ENCODE results near the gene ITGAX. TPM values are rescaled to one million over a fixed set of nuclear protein-coding genes. Genes with fewer than 3 reads are reported as not detected.
"Not testable (repeated sequence)": the region's sequence is repeated elsewhere in the genome, so short reads cannot be mapped to it uniquely, and the experiment has no call there.

ITGAX gene
- polyA plus RNA-seq, 3 donors = 0.91 to 22.4 (median 4.5) TPM

- not testable (repeated sequence) for H3K27ac ChIP-seq (ENCODE audit: low read depth, low read length)
- 51 to 71% (median 66%) methylated on average over 4 of the region's 4 CpGs for WGBS, 3 donors
Measured at GRCh38 chr16:31338166-31338685, 16.8 kb upstream of the ITGAX start.

DNA sequence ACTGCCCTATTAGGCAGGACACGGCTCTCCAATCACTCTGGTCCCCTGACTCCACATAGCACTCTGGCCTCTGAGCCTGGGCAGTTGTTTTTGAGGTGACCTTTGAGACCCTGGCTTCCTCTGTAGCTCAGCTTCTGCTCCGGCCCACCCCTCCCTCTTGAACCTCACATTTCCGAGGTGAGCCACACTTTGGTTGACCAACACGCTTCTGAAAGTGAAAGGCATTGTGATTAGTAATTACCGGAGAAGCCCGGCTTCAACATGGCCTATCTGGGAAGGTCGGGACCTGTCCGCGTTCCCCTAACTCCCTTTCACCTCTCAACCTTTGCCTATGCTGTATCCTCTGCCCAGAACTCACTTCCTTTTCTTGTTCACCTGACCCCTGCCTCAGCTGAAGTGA lies 10.3 kb upstream of the ITGAX start:
- WGBS, 3 donors = 45 to 68% (median 54%) methylated on average over 9 of the region's 9 CpGs
- no peak overlapping the region for H3K27ac ChIP-seq (ENCODE audit: low read depth, low read length)

GRCh38 chr16:31347445-31347844 lies 7.5 kb upstream of the ITGAX start:
- H3K27ac ChIP-seq (ENCODE audit: low read depth, low read length) = no peak overlapping the region
- WGBS, 3 donors = 70 to 80% (median 75%) methylated on average over 5 of the region's 5 CpGs

DNA sequence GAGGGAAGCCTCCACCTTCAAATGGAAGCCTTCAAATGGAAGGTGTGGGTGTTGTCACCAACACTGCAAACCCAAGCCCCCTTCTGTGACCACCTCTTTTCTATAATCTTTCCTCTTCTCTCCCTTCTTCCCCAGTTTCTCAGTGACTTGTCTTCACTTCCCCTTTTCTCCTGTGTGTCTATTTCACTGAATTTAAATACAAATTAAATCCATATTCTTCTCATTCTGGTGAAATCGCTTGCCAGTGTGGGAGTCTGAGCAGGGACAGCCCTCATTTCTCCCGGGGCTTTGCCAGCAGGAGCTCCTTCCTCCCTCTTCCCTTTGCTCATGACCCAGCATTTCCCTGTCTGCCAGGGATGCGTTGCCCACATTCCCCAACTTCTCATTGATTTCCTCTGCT lies 6.4 kb upstream of the ITGAX start:
- 28 to 38% (median 32%) methylated on average over 3 of the region's 3 CpGs for WGBS, 3 donors
- H3K27ac ChIP-seq (ENCODE audit: low read depth, low read length) = no peak overlapping the region

DNA sequence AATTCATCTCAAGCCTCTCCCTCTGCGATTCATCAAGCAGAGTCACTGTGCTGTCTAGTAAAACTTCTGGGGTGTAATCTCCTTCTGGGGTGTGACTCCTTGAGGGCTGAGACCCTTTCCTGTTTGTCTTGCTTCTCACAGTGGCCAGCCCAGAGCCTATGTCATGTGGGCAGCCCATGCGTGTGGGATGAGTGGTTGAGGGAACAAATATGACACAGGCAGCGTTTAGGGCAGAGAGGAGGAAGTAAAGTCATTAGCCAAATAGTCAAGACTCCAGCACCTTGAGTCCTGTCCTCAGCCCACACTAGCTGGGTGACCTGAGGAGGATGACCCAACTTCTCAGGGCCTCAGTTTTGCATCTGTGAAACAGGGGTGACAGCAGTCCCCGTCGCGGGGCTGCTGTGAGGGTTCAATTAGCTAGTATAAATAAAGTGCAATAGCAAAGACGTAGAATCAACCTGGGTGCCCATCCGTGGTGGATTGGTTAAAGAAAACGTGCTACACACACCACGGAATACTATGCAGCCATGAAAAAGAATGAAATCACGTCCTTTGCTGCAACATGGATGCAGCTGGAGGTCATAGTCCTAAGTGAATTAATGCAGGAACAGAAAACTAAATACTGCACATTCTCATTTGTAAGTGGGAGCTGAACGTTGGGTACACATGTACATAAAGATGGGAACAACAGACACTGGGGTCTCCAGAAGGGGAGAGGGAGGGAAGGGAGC lies 4.5 kb upstream of the ITGAX start:
- H3K27ac ChIP-seq (ENCODE audit: low read depth, low read length) = no peak overlapping the region

DNA sequence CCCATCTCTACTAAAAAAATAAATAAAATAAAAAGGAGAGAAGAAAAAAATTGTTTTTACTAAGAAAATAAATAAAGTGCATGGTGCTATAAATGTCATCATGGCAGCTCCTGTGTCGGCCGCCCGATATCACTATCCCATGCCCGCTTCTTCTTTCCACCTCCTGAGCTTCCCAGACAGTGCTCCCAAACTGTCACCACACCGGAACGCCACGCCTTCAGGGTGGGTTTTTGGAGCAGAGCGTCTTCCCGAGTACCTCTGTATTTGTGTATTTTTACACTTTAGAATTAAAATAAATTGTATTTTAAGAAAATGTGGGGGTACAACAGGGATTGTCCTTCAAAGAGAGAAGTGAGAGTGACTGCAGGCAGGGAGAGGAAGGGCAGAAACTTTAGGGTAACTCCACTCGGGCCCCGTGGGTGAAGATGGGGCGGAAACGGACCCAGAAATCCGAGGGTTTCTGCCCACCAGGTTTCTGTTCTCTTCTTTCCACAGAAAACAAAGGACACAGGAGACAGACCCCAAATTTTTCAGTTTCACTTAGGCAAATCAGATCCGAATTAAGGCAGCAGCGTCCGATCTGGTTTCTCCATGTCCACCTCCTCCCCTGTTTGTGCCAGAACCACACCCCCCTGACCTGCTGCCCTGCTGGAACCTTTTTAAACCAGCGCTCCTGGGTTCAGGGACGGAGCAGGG lies 3.6 kb upstream of the ITGAX start:
- WGBS, 3 donors = 70 to 74% (median 74%) methylated on average over 19 of the region's 19 CpGs
- no peak overlapping the region for H3K27ac ChIP-seq (ENCODE audit: low read depth, low read length)

More for the DNA sequence above, 4.5 kb upstream of the ITGAX start:
- 71 to 74% (median 74%) methylated on average over 12 of the region's 12 CpGs for WGBS, 3 donors

GRCh38 chr16:31351942-31352325 lies 3.0 kb upstream of the ITGAX start:
- no peak overlapping the region for H3K27ac ChIP-seq (ENCODE audit: low read depth, low read length)
- 24 to 40% (median 34%) methylated on average over 6 of the region's 6 CpGs for WGBS, 3 donors

DNA sequence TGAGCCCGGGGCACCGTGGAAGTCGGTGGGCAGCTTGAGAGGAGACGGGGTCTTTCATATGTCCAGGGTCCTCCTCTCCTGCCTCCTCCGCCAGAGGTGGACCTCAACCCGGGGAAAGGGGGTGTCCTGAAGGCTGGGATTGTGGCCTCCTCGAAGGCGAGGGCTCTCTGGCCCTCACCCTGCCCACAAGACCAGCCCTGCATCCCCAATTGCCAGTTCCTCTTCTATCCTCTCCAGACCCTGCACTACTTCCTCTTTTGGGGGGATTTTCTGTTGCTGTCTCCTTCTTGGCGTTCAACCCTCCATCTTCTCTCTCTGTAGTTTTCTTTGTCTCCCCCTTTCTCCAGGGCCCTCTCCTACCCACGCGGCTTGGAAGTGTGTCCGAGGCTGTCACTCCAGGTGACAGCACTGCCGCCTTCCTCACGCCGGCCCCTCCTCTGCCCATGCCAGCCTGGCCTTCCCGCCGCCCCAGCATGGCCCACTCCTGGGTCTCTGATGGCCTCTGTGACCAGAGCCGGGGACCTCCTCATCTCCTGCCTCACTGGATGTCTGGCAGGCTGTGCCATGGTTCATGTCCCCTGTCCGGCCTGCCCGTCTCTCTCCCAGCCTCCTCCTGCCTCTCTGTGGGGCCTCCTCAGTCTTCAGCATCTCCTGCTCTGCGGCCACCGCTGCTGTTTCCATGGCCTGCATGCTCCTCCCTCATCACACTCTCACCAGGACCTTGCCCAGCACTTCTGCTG lies 2.4 kb upstream of the ITGAX start:
- 67 to 81% (median 70%) methylated on average over 22 of the region's 22 CpGs for WGBS, 3 donors
- H3K27ac ChIP-seq (ENCODE audit: low read depth, low read length) = no peak overlapping the region

DNA sequence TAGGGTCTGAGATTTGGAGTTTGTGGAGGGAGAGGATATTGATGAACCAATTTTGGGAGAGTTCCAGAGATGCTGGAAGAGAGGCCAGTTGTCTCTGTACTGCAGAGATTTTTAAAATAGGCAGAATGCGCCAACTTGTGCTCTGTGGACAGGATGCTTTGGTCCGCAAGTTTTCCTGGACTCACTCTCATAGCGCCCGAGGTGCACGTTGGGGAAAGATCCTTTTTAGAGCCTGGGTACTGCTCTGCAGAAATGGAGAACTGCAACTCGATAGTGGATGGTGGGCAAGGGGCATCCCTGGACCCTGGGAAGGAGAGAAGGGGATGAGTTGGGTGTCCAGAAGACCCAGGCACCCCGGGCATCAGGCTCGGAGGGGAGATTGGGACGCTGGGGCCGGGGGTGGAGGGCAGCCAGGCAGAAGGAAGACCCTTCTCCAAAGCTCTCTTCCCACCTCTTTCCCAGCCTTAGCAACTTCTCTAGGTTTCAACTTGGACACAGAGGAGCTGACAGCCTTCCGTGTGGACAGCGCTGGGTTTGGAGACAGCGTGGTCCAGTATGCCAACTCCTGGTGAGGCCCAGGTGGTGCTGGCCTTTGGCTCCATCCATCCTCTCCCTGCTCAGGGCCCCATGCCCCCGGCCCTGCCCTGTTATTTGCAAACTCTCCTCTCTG lies 590 bp downstream of the ITGAX start:
- H3K27ac ChIP-seq (ENCODE audit: low read depth, low read length) = no peak overlapping the region
- WGBS, 3 donors = 66 to 77% (median 74%) methylated on average over 14 of the region's 14 CpGs

DNA sequence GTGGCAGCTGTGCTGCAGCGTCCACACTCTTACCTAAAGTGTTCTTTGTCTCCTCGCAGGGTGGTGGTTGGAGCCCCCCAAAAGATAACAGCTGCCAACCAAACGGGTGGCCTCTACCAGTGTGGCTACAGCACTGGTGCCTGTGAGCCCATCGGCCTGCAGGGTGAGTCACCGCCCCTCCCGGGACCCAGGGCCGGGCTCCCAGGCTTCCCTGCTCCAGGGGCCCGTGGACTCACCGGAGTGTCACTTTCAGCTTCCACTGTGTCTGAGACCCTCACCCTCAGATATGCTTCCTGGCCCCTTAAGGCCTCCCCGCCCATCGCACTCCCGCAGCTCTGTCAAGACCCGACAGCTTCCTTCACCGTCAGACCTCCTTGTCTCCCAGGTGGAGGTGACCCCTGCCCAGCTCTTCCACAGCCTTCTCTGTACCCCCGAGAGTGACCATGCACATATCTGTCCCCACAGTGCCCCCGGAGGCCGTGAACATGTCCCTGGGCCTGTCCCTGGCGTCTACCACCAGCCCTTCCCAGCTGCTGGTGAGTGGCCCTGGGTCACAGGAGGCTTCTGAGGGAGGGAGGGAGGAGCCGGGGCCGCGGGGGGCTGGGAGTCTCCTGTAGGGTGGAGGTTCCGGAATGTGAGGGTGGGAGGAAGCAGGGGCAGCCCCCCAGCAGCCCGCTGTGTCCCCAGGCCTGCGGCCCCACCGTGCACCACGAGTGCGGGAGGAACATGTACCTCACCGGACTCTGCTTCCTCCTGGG lies 1.8 kb downstream of the ITGAX start:
- WGBS, 3 donors = 48 to 70% (median 55%) methylated on average over 27 to 28 of the region's 28 CpGs
- H3K27ac ChIP-seq (ENCODE audit: low read depth, low read length) = no peak overlapping the region

DNA sequence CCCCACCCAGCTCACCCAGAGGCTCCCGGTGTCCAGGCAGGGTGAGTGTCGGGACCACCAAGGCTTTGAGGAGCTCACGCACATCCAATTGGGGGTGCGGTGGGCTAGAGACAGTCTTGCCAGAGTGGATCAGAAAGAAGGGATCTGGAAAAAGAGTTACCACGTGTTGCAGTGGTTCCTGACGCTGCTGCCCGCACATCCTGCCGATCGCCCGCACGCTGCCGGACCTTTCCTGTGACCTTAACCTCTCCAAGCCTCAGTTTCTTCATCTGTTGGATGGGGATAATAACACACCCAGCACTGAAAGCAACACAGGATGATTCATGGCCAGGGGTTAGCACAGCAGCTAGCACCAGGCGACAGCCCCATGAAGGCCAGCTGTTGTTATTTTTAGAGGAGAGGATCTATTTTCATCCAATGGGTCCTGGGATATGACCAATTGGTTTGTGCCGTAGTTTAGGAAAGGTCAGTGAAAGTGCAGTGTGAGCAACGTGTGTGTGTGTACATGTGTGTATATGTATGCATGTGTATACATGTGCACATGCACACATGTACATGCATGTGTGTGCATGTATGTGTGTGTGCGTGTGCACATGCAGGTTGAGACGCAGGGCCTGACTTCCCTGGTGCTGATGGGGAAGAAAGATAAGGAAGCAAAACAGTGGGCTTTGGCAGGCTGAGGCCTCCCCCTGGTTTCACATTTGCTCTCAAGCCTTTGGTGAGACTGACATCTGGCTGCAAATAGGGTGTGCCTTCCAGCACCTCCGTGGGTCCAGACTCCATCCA lies 2.5 kb downstream of the ITGAX start:
- WGBS, 3 donors = 59 to 75% (median 66%) methylated on average over 18 of the region's 18 CpGs
- no peak overlapping the region for H3K27ac ChIP-seq (ENCODE audit: low read depth, low read length)

DNA sequence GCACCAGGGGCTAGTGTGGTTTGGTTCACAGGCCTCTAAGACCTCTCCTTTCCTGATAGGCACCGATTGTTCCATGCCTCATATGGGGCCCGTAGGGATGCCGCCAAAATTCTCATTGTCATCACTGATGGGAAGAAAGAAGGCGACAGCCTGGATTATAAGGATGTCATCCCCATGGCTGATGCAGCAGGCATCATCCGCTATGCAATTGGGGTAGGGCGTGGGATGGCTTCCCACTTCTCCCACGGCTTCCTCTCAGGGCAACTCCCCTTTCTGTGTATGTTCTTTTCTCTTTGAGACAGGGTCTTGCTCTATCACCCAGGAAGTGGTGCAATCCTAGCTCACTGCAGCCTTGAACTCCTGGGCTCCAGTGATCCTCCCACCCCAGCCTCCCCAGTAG lies 5.3 kb downstream of the ITGAX start:
- H3K27ac ChIP-seq (ENCODE audit: low read depth, low read length) = no peak overlapping the region
- 82 to 92% (median 83%) methylated on average over 7 of the region's 7 CpGs for WGBS, 3 donors

DNA sequence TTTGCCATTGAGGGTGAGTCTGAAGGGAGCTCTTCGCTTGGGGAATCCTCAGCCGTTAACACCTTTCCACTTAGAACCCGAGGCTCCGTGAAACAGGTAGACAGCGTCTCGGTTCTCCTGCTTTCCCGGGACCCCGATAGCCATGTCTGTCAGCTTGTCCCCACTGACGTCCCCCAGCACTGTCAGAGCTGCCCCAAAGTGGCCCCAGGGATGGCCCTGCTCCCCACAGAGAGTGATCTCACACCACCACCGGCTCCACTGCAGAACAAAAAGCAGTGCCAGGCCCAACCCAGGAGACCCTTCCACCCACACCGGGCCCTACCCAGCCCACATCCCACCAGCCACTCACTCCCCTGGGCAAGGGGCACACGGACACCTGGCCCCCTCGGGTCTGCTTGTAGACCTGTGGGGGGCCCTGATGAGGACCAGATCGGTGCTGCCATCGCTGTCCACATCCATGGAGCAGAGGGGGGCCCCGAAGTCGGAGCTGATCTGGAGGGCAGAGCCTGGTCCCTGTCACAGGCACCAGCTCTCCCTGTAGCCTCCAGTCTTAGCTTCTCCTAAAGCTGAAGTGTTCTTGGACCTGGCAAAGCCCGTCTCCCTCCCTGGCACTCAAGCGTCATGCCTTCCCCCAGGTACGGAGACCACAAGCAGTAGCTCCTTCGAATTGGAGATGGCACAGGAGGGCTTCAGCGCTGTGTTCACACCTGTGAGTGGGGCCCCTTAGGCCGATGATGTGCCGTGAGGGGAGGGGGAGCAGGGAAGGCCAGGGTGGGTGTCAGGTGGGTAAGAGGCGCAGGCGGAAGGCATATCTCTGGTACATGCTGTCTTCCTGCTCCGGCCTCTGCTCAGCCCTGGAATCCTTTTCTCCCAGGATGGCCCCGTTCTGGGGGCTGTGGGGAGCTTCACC lies 6.5 kb downstream of the ITGAX start:
- H3K27ac ChIP-seq (ENCODE audit: low read depth, low read length) = no peak overlapping the region
- WGBS, 3 donors = 78 to 85% (median 79%) methylated on average over 26 to 28 of the region's 28 CpGs

- no peak overlapping the region for H3K27ac ChIP-seq (ENCODE audit: low read depth, low read length)
- WGBS, 3 donors = 79 to 86% (median 83%) methylated on average over 23 to 26 of the region's 26 CpGs
Measured at GRCh38 chr16:31362476-31363405, 7.8 kb downstream of the ITGAX start.

DNA sequence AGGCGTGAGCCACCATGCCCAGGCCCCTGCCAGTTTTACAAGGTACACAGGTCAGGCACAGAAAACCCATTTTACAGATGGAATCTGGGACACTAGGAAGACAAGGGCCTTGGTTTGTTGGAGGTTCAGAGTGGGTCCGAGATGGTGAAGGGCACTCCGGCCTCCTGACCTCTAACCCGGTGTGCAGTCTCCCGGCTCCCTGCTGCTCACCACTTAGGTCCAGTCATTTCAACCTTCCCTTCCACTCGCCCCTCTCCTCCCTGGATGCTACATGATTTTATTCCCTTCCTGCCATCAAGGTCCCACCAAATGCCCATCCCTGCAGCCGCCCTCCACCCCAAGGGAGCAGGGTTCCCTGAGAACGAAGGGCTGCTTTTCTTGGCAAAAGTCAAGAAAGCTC lies 8.7 kb downstream of the ITGAX start:
- WGBS, 3 donors = 85 to 93% (median 87%) methylated on average over 8 of the region's 8 CpGs
- H3K27ac ChIP-seq (ENCODE audit: low read depth, low read length) = no peak overlapping the region
